NCI-H1417 (cell line): ENCODE data around the gene KCNS1.

Experiments
- DNase-seq, 3 experiments: peaks; one replicate each; lab custom pipeline; 2025; lab: John Stamatoyannopoulos, UW

KCNS1 gene

GRCh38 chr20:45049438-45049837 lies 51.5 kb downstream of the KCNS1 start:
- DNase-seq = no peak

GRCh38 chr20:45047581-45048119 lies 53.3 kb downstream of the KCNS1 start:
- peak in 2 of 3 experiments; percentile 17 to 70 for DNase-seq

- DNase-seq = no peak
These were observed 56.3 kb downstream of the KCNS1 start for GRCh38 chr20:45044601-45045000.

GRCh38 chr20:45044084-45044573 lies 56.8 kb downstream of the KCNS1 start:
- DNase-seq = peak; percentile 60 to 86 (median 70)

- DNase-seq = no peak
These were observed 57.9 kb downstream of the KCNS1 start for GRCh38 chr20:45042978-45043377.
